ENCODE data around the gene SYN1.
A peak's percentile ranks its signal among the peaks of the same experiment; 100 is the strongest.

The SYN1 gene

DNA sequence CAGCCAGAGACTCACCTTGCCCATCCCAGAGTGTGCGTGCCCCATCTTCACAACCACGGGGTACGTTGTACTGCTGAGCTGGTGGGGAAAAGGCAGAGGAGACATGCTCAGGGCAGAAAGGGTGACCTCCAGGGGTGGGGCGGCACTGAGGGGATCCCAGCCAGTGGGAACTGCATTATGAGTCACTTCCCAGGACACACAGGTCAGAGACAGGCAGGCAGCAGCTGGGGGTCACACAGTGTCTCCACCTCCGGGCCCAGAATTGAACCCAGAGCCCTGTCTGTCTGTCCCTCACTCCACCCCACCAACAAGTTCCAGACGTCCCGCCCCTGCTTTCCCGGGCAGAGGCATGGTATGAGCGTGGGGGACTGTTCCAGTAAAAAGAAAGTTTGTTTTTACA, 42.2 kb downstream of the SYN1 start:
- Histone ChIP-seq H3K9ac (no peak overlapping the region), H3K27ac (no peak overlapping the region)
- TF ChIP-seq Cebpa-rat (IDR thresholded peaks at IDR 0.05) = no peak

GRCh38 chrX:47576021-47576898, 43.4 kb downstream of the SYN1 start:
- no peak overlapping the region for H3K27ac ChIP-seq
- H3K4me2 ChIP-seq = peak overlapping the region; percentile 78; the same call in 1 of the 2 replicates
- H3K36me3 ChIP-seq = peaks cover 6% of the 10 kb centered on the region
- peaks cover 8% of the 10 kb centered on the region; the same call in 1 of the 2 replicates for H3K9me3 ChIP-seq
- no peak overlapping the region for H3K4me3 ChIP-seq
- no peaks in the 10 kb centered on the region for H4K20me1 ChIP-seq
- peaks cover 62% of the 10 kb centered on the region for H3K4me1 ChIP-seq
- no peak for TF ChIP-seq Cebpa-rat (IDR thresholded peaks at IDR 0.05)
- peaks cover 8% of the 10 kb centered on the region for H3K27me3 ChIP-seq
- no peak overlapping the region for H3K9ac ChIP-seq

More for the DNA sequence above, 42.2 kb downstream of the SYN1 start:
- H3K4me1 ChIP-seq = peaks cover 62% of the 10 kb centered on the region
- H3K9me3 ChIP-seq = peaks cover 7% of the 10 kb centered on the region; the same call in 1 of the 2 replicates
- H3K4me3 ChIP-seq = no peak overlapping the region
- peaks cover 8% of the 10 kb centered on the region for H3K27me3 ChIP-seq
- H4K20me1 ChIP-seq = no peaks in the 10 kb centered on the region
- H3K36me3 ChIP-seq = no peaks in the 10 kb centered on the region
- H3K4me2 ChIP-seq = no peak overlapping the region

DNA sequence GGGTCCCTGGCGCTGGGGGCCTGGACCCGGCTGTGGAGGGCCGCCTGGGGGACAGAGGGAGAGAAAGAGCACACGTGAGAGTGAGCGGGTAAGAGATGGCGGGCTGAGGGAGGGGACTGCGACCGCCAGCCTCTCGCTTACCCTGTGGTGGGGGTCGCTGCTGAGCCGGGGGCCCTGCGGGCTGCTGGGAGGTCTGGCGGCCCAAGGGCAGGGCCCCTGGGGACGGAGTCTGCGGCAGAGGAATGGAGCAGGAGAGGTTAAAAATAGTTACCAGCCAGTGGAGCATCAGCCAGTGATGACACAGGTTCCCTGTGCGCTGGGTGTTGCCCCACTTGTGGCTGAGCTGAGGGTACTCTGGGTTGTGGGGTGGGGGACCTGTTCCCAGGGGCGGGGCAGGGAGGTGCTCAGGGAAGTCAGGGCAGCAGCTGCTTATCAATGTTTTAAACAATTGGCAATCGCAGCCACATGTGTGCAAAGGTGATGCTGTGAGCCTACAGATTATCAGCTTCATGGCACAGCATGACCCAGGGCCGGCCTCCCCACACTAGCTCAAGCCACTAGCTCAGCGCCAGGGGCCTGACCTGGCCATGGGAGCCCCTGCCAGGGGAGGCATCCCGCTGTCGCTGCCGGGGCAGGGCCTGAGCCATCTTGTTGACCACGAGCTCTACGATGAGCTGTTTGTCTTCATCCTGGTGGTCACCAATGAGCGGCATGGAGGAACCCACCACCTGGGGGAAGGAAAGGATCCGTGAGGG, 44.9 kb downstream of the SYN1 start:
- Histone ChIP-seq H3K9ac (peak overlapping the region; percentile 73), H3K4me1 (peaks cover 62% of the 10 kb centered on the region)

GRCh38 chrX:47574076-47574546, 45.5 kb downstream of the SYN1 start:
- Histone ChIP-seq H3K4me1 (peaks cover 57% of the 10 kb centered on the region), H3K27ac (peak overlapping the region; percentile 89), H3K9ac (peak overlapping the region; percentile 73)

More for the DNA sequence above, 44.9 kb downstream of the SYN1 start:
- Histone ChIP-seq H3K9me3 (peaks cover 8% of the 10 kb centered on the region; the same call in 1 of the 2 replicates), H3K4me3 (peak overlapping the region; percentile 61), H3K27me3 (peaks cover 8% of the 10 kb centered on the region), H4K20me1 (no peaks in the 10 kb centered on the region), H3K36me3 (peaks cover 20% of the 10 kb centered on the region), H3K4me2 (peak overlapping the region; percentile 78), H3K27ac (peak overlapping the region; percentile 89)
- no peak for TF ChIP-seq Cebpa-rat (IDR thresholded peaks at IDR 0.05)

GRCh38 chrX:47573341-47574075, 46.1 kb downstream of the SYN1 start:
- peak overlapping the region; percentile 73 for H3K9ac ChIP-seq
- peak overlapping the region; percentile 89 for H3K27ac ChIP-seq

More at GRCh38 chrX:47574076-47574546, 45.5 kb downstream of the SYN1 start:
- Histone ChIP-seq H3K4me2 (peak overlapping the region; percentile 78), H3K36me3 (peaks cover 26% of the 10 kb centered on the region), H3K9me3 (peaks cover 8% of the 10 kb centered on the region; the same call in 1 of the 2 replicates), H3K4me3 (peak overlapping the region; percentile 61), H4K20me1 (no peaks in the 10 kb centered on the region), H3K27me3 (peaks cover 4% of the 10 kb centered on the region)
- no peak for TF ChIP-seq Cebpa-rat (IDR thresholded peaks at IDR 0.05)

GRCh38 chrX:47572773-47573340, 46.8 kb downstream of the SYN1 start:
- no peak overlapping the region for H3K9ac ChIP-seq
- H3K9me3 ChIP-seq = peaks cover 8% of the 10 kb centered on the region; the same call in 1 of the 2 replicates
- H4K20me1 ChIP-seq = peaks cover 8% of the 10 kb centered on the region
- peaks cover 35% of the 10 kb centered on the region for H3K36me3 ChIP-seq
- no peak for TF ChIP-seq Cebpa-rat (IDR thresholded peaks at IDR 0.05)
- no peak overlapping the region for H3K4me3 ChIP-seq
- no peak overlapping the region for H3K27ac ChIP-seq
- no peaks in the 10 kb centered on the region; the same call in none of the 2 replicates for H3K27me3 ChIP-seq
- peaks cover 48% of the 10 kb centered on the region for H3K4me1 ChIP-seq
- H3K4me2 ChIP-seq = peak overlapping the region; percentile 78

More at GRCh38 chrX:47573341-47574075, 46.1 kb downstream of the SYN1 start:
- Histone ChIP-seq H3K4me2 (peak overlapping the region; percentile 78), H4K20me1 (peaks cover 1% of the 10 kb centered on the region), H3K9me3 (peaks cover 8% of the 10 kb centered on the region; the same call in 1 of the 2 replicates), H3K27me3 (no peaks in the 10 kb centered on the region; the same call in none of the 2 replicates), H3K4me1 (peaks cover 51% of the 10 kb centered on the region), H3K4me3 (peak overlapping the region; percentile 61), H3K36me3 (peaks cover 31% of the 10 kb centered on the region)
- TF ChIP-seq Cebpa-rat (IDR thresholded peaks at IDR 0.05) = no peak

- peaks cover 17% of the 10 kb centered on the region for H4K20me1 ChIP-seq
- peaks cover 57% of the 10 kb centered on the region for H3K4me1 ChIP-seq
- peak overlapping the region; percentile 78 for H3K4me2 ChIP-seq
- no peaks in the 10 kb centered on the region; the same call in none of the 2 replicates for H3K27me3 ChIP-seq
- H3K4me3 ChIP-seq = no peak overlapping the region
- H3K9me3 ChIP-seq = peaks cover 8% of the 10 kb centered on the region; the same call in 1 of the 2 replicates
- H3K27ac ChIP-seq = no peak overlapping the region
- H3K9ac ChIP-seq = no peak overlapping the region
- H3K36me3 ChIP-seq = peaks cover 35% of the 10 kb centered on the region
- no peak for TF ChIP-seq Cebpa-rat (IDR thresholded peaks at IDR 0.05)
Measured at GRCh38 chrX:47571896-47572295, 47.8 kb downstream of the SYN1 start.

DNA sequence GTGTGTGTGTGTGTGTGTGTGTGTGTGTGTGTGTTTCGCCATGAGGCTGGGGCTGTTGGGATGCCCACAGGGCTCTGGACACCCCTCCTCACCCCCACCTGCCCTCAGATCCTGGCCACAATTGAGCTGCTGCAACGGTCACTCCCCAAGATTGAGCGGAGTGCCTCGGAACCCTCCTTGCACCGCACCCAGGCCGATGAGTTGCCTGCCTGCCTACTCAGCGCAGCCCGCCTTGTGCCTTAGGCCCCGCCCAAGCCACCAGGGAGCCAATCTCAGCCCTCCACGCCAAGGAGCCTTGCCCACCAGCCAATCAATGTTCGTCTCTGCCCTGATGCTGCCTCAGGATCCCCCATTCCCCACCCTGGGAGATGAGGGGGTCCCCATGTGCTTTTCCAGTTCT, 48.4 kb downstream of the SYN1 start:
- TF ChIP-seq Cebpa-rat (IDR thresholded peaks at IDR 0.05) = no peak
- no peak overlapping the region for H3K4me3 ChIP-seq
- no peaks in the 10 kb centered on the region; the same call in none of the 2 replicates for H3K27me3 ChIP-seq
- peaks cover 24% of the 10 kb centered on the region for H4K20me1 ChIP-seq
- H3K9me3 ChIP-seq = peaks cover 8% of the 10 kb centered on the region; the same call in 1 of the 2 replicates
- H3K4me1 ChIP-seq = peaks cover 64% of the 10 kb centered on the region
- H3K27ac ChIP-seq = no peak overlapping the region
- H3K4me2 ChIP-seq = no peak overlapping the region
- no peak overlapping the region for H3K9ac ChIP-seq
- peaks cover 35% of the 10 kb centered on the region for H3K36me3 ChIP-seq
